Caco-2 (cell line): ENCODE data around the gene PPP1R15B. TPM values are rescaled to one million over a fixed set of nuclear protein-coding genes. Genes with fewer than 3 reads are reported as not detected.

Source experiments
- BruUV-seq: library from RNA; stranded (reverse); fragments of 400-500 nt; replicated peaks from 2 replicates; lab custom pipeline; 2021; lab: Mats Ljungman, UMichigan
- CTCF ChIA-PET: fragments of 300-600 bp; sonication (Branson Sonifier 250); formaldehyde crosslinking; loops from one replicate; lab custom pipeline; 2022; ENCODE audit warnings: antibody characterized with exemption; lab: Charles Lee
- POLR2A ChIA-PET: fragments of 300-600 bp; sonication (Branson Sonifier 250); formaldehyde crosslinking; loops from one replicate; lab custom pipeline; 2022; ENCODE audit warnings: antibody characterized with exemption; lab: Charles Lee
- DNase-seq, 2 experiments: peaks; one replicate each; pipeline versions ENCODE4 v3.0.0 to v3.0.0-alpha.2; 2020 to 2022
- H3K27me3 ChIP-seq: replicated peaks from 2 replicates; pipeline ENCODE4 v1.6.0; 2011; ENCODE audit warnings: low read length; ENCODE audit not compliant: control insufficient read depth, insufficient read depth
- H3K36me3 ChIP-seq: 2 replicates; pipeline ENCODE4 v1.5.1; 2011; ENCODE audit warnings: low read length; ENCODE audit not compliant: control insufficient read depth, insufficient read depth
- H3K4me1 ChIP-seq: fragments of 250-450 bp; sonication (Bioruptor Pico); 2 replicates; pipeline ENCODE4 v1.5.1; 2020; ENCODE audit warnings: mild to moderate bottlenecking
- H3K4me3 ChIP-seq: 2 replicates; pipeline ENCODE4 v1.5.1; 2011; ENCODE audit warnings: low read depth, mild to moderate bottlenecking, control low read depth, low read length
- H3K9me3 ChIP-seq: fragments of 250-450 bp; sonication (Bioruptor Pico); 2 replicates; pipeline ENCODE4 v1.5.1; 2020; ENCODE audit warnings: mild to moderate bottlenecking, moderate library complexity
- H3K27ac Mint-ChIP-seq: one replicate; pipeline ENCODE4 v1.8.0; 2022; ENCODE audit warnings: mixed read lengths; ENCODE audit not compliant: unreplicated experiment
- H3K27me3 Mint-ChIP-seq: one replicate; pipeline ENCODE4 v1.8.0; 2022; ENCODE audit warnings: mixed read lengths; ENCODE audit not compliant: insufficient read depth, unreplicated experiment
- H3K36me3 Mint-ChIP-seq: one replicate; pipeline ENCODE4 v1.8.0; 2022; ENCODE audit warnings: mild to moderate bottlenecking, mixed read lengths; ENCODE audit not compliant: insufficient read depth, unreplicated experiment
- H3K4me1 Mint-ChIP-seq: one replicate; pipeline ENCODE4 v1.8.0; 2022; ENCODE audit warnings: low read depth, mixed read lengths; ENCODE audit not compliant: unreplicated experiment
- H3K4me3 Mint-ChIP-seq: one replicate; pipeline ENCODE4 v1.8.0; 2022; ENCODE audit warnings: mild to moderate bottlenecking, moderate library complexity, mixed read lengths; ENCODE audit not compliant: unreplicated experiment
- H3K9me3 Mint-ChIP-seq: one replicate; pipeline ENCODE4 v1.8.0; 2022; ENCODE audit warnings: mixed read lengths; ENCODE audit not compliant: unreplicated experiment
- CTCF ChIP-seq, 2 experiments: fragments of 200-600 bp in 1 of 2; IDR thresholded peaks; 1 replicate in 1 of 2; 2 replicates in 1 of 2; pipeline versions ENCODE4 v1.5.1 to v1.8.0; 2011 to 2022; ENCODE audit warnings: antibody characterized with exemption in 1 of 2, control low read depth in 1 of 2, inconsistent platforms in 1 of 2, low read depth in 1 of 2, low read length in 1 of 2, mild to moderate bottlenecking in 1 of 2, moderate library complexity in 1 of 2; ENCODE audit not compliant: insufficient read depth in 1 of 2, severe bottlenecking in 1 of 2, unreplicated experiment in 1 of 2
- intact Hi-C: fragments of 100-400 bp; cut with micrococcal nuclease; formaldehyde crosslinking; loops from one replicate; pipeline ENCODE4 v1.10.0; 2022; ENCODE audit not compliant: unreplicated experiment
- total RNA-seq: library from RNA; stranded (reverse); gene quantifications from 2 replicates; pipeline ENCODE4 v1.2.3, GENCODE V29; 2022

Gene PPP1R15B
- total RNA-seq, 1 experiment from 2014 or later: 48.4 TPM

GRCh38 chr1:204457666-204458065 lies 46.0 kb upstream of the PPP1R15B start:
- BruUV-seq: no TSS peak
- no peaks in the 10 kb centered on the region for H3K9me3 ChIP-seq
- Mint-ChIP-seq H3K36me3 (peaks cover 12% of the 10 kb centered on the region), H3K27me3 (no peaks in the 10 kb centered on the region), H3K4me3 (no peak overlapping the region), H3K27ac (no peak overlapping the region), H3K4me1 (no peaks in the 10 kb centered on the region), H3K9me3 (no peaks in the 10 kb centered on the region)
- H3K27me3 ChIP-seq: no peaks in the 10 kb centered on the region
- intact Hi-C loops: no loop called here
- H3K4me3 ChIP-seq: no peak overlapping the region
- TF ChIP-seq CTCF (IDR thresholded peaks at IDR 0.05; ENCODE audit: insufficient read depth in 1 of 2, low read depth in 1 of 2, low read length in 1 of 2, severe bottlenecking in 1 of 2, unreplicated experiment in 1 of 2): no peak
- H3K4me1 ChIP-seq: no peaks in the 10 kb centered on the region
- CTCF ChIA-PET: no interaction called here
- no peaks in the 10 kb centered on the region; the same call in 1 of the 2 replicates for H3K36me3 ChIP-seq
- POLR2A ChIA-PET: no interaction called here
- DNase-seq: no peak

GRCh38 chr1:204456826-204457442 lies 45.3 kb upstream of the PPP1R15B start:
- Histone ChIP-seq H3K4me1 (no peaks in the 10 kb centered on the region; the same call in 1 of the 2 replicates), H3K27me3 (no peaks in the 10 kb centered on the region), H3K9me3 (no peaks in the 10 kb centered on the region), H3K36me3 (no peaks in the 10 kb centered on the region; the same call in 1 of the 2 replicates), H3K4me3 (no peak overlapping the region)
- no peak for DNase-seq
- no peak overlapping the region for H3K4me3 Mint-ChIP-seq
- intact Hi-C loops: no loop called here
- no peaks in the 10 kb centered on the region for H3K4me1 Mint-ChIP-seq
- no peak for TF ChIP-seq CTCF (IDR thresholded peaks at IDR 0.05; ENCODE audit: insufficient read depth in 1 of 2, low read depth in 1 of 2, low read length in 1 of 2, severe bottlenecking in 1 of 2, unreplicated experiment in 1 of 2)
- POLR2A ChIA-PET: no interaction called here
- no peaks in the 10 kb centered on the region for H3K9me3 Mint-ChIP-seq
- no TSS peak for BruUV-seq
- H3K36me3 Mint-ChIP-seq: peaks cover 14% of the 10 kb centered on the region
- H3K27me3 Mint-ChIP-seq: no peaks in the 10 kb centered on the region
- H3K27ac Mint-ChIP-seq: no peak overlapping the region
- CTCF ChIA-PET: no interaction called here

GRCh38 chr1:204455831-204456145 lies 44.2 kb upstream of the PPP1R15B start:
- ChIA-PET CTCF (no interaction called here), POLR2A (no interaction called here)
- BruUV-seq: no TSS peak
- Histone ChIP-seq H3K4me3 (no peak overlapping the region), H3K27me3 (no peaks in the 10 kb centered on the region), H3K36me3 (no peaks in the 10 kb centered on the region; the same call in 1 of the 2 replicates), H3K4me1 (peaks cover 11% of the 10 kb centered on the region), H3K9me3 (no peaks in the 10 kb centered on the region)
- no peak for TF ChIP-seq CTCF (IDR thresholded peaks at IDR 0.05; ENCODE audit: insufficient read depth in 1 of 2, low read depth in 1 of 2, low read length in 1 of 2, severe bottlenecking in 1 of 2, unreplicated experiment in 1 of 2)
- Mint-ChIP-seq H3K9me3 (no peaks in the 10 kb centered on the region), H3K27me3 (no peaks in the 10 kb centered on the region), H3K27ac (no peak overlapping the region), H3K4me1 (no peaks in the 10 kb centered on the region), H3K4me3 (no peak overlapping the region), H3K36me3 (peaks cover 17% of the 10 kb centered on the region)
- no peak for DNase-seq
- intact Hi-C loops: no loop called here
